Measurements from ENCODE around the gene ENOX1.

- TF ChIP-seq POLR2AphosphoS5 (IDR thresholded peaks at IDR 0.05; ENCODE audit: borderline replicate concordance, low read depth, low read length), result no peak
- TF ChIP-seq EZH2 (IDR thresholded peaks at IDR 0.05), result no peak
Observed at GRCh38 chr13:43391036-43391435, 395.7 kb downstream of the ENOX1 start.

Measured in SK-N-MC (cell line).